DMS153 treated with DMSO at 0.1 percent for 48 hours (cell line): Measurements from ENCODE around the gene GATD1.
A peak's percentile ranks its signal among the peaks of the same experiment; 100 is the strongest.

Experiments
- DNase-seq: peaks from one replicate; lab custom pipeline; 2025; ENCODE audit not compliant: unreplicated experiment; lab: John Stamatoyannopoulos, UW

GATD1 gene

GRCh38 chr11:777288-778255 lies at the start of gene GATD1:
TSS of gene GATD1 (minus strand) at chr11:777487. CDS start at chr11:777462, 25 bp downstream.
- DNase-seq = peak; percentile 73

- no peak for DNase-seq
These were observed 49.5 kb upstream of the GATD1 start for GRCh38 chr11:826836-827145.

- no peak for DNase-seq
These were observed 48.9 kb upstream of the GATD1 start for GRCh38 chr11:826227-826621.

GRCh38 chr11:825366-826226 lies 48.3 kb upstream of the GATD1 start:
- DNase-seq = no peak

- DNase-seq = no peak
These were observed 47.7 kb upstream of the GATD1 start for GRCh38 chr11:824942-825341.

GRCh38 chr11:824292-824880 lies 47.1 kb upstream of the GATD1 start:
- peak; percentile 83 for DNase-seq

- peak; percentile 23 for DNase-seq
These were observed 46.4 kb upstream of the GATD1 start for GRCh38 chr11:823441-824291.

GRCh38 chr11:821512-822371 lies 44.5 kb upstream of the GATD1 start:
- no peak for DNase-seq

GRCh38 chr11:820655-821511 lies 43.6 kb upstream of the GATD1 start:
- DNase-seq = no peak

- DNase-seq = peak; percentile 54
These were observed 42.8 kb upstream of the GATD1 start for GRCh38 chr11:819943-820649.

GRCh38 chr11:819129-819931 lies 42.0 kb upstream of the GATD1 start:
- DNase-seq = peak; percentile 34

GRCh38 chr11:818396-819128 lies 41.3 kb upstream of the GATD1 start, which contains the start of gene PNPLA2:
TSS of gene PNPLA2 (plus strand) at chr11:818914. CDS start at chr11:819719, 805 bp downstream.
- DNase-seq = no peak

- DNase-seq = no peak
These were observed 39.1 kb upstream of the GATD1 start for GRCh38 chr11:816433-816779.

- DNase-seq = no peak
These were observed 38.6 kb upstream of the GATD1 start for GRCh38 chr11:815675-816432.

- DNase-seq = no peak
These were observed 36.3 kb upstream of the GATD1 start for GRCh38 chr11:813456-814096.
